ENCODE results near the gene OSBPL9. TPM values are rescaled to one million over a fixed set of nuclear protein-coding genes. Genes with fewer than 3 reads are reported as not detected.

Gene OSBPL9
- total RNA-seq, 4 donors from 2014 or later: 65.8 to 206 (median 136) TPM

DNA sequence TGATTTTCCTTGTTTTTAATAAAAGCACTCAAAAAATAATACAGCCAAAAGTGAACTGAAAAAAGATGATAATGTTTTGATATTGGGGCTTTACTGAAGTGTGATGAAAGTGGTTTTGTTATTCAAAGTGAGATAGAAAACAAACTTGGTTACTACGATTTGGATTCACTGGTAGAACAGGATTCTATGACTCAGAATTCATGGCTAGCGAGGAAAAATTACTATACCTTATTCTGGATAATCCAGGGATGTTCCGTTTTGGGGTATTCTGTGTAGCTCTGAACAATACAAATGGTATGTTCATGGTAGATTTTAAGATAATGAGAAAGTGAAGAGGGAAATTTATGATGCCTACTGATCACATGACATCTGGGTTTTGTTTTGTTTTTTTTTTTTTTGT is 144.0 kb downstream of the OSBPL9 start:
- intact Hi-C loops (cut with DNase I; ENCODE audit: low total_unique reads): no loop called here
- DNase-seq: no peak
- H3K9me3 ChIP-seq: no peaks in the 10 kb centered on the region
- H3K27ac ChIP-seq: no peak overlapping the region
- no peak for TF ChIP-seq POLR2A (IDR thresholded peaks at IDR 0.05)
- TF ChIP-seq, protein P1, sequence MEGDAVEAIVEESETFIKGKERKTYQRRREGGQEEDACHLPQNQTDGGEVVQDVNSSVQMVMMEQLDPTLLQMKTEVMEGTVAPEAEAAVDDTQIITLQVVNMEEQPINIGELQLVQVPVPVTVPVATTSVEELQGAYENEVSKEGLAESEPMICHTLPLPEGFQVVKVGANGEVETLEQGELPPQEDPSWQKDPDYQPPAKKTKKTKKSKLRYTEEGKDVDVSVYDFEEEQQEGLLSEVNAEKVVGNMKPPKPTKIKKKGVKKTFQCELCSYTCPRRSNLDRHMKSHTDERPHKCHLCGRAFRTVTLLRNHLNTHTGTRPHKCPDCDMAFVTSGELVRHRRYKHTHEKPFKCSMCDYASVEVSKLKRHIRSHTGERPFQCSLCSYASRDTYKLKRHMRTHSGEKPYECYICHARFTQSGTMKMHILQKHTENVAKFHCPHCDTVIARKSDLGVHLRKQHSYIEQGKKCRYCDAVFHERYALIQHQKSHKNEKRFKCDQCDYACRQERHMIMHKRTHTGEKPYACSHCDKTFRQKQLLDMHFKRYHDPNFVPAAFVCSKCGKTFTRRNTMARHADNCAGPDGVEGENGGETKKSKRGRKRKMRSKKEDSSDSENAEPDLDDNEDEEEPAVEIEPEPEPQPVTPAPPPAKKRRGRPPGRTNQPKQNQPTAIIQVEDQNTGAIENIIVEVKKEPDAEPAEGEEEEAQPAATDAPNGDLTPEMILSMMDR (IDR thresholded peaks at IDR 0.05 in 4 of 5, conservative IDR thresholded peaks at IDR 0.05 in 1 of 5): no peak
- H3K4me3 ChIP-seq: no peak overlapping the region
- peaks cover 0 to 15% of the 10 kb centered on the region in 2 donors for H3K36me3 ChIP-seq
- in situ Hi-C loops (cut with MboI; ENCODE audit: low sequenced_read_pairs in 4 of 4): loop anchor here in 2 of 4 donors (25.0 kb wide), 1 partner anchor 124 kb away; no protein-coding TSS in a partner anchor
- no peaks in the 10 kb centered on the region for H3K27me3 ChIP-seq
- ATAC-seq: no peak
- peaks cover 5 to 9% of the 10 kb centered on the region in 2 donors for H3K4me1 ChIP-seq

DNA sequence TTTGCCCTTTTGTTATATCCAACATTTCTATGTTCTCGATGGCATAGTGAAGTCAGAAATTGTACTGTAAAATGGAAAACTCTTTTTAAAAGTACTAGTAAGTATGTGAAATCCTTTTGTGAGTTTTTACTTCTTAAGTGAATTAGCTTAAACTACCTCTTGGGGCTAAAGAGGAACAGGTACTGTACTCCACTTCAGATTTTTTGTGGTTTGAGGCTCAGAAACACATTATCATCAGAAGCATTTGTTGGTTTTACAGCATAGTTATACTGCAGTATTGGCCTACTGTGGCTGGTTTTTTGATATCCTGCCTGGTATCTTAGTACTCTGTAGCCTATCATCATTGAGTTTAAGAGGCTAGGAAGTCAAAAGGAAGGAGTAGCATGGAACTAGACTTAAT is 144.5 kb downstream of the OSBPL9 start:
- Histone ChIP-seq H3K4me3 (no peak overlapping the region), H3K9me3 (no peaks in the 10 kb centered on the region), H3K36me3 (peaks cover 0 to 20% of the 10 kb centered on the region in 2 donors), H3K4me1 (peaks cover 5 to 9% of the 10 kb centered on the region in 2 donors), H3K27me3 (no peaks in the 10 kb centered on the region), H3K27ac (no peak overlapping the region)
- ATAC-seq (no peak), DNase-seq (no peak)
- in situ Hi-C loops (cut with MboI; ENCODE audit: low sequenced_read_pairs in 4 of 4): loop anchor here in 2 of 4 donors (25.0 kb wide), 1 partner anchor 124 kb away; no protein-coding TSS in a partner anchor
- no peak for TF ChIP-seq POLR2A (IDR thresholded peaks at IDR 0.05)
- TF ChIP-seq, protein P1 (IDR thresholded peaks at IDR 0.05 in 4 of 5, conservative IDR thresholded peaks at IDR 0.05 in 1 of 5): no peak
- intact Hi-C loops (cut with DNase I; ENCODE audit: low total_unique reads): no loop called here

DNA sequence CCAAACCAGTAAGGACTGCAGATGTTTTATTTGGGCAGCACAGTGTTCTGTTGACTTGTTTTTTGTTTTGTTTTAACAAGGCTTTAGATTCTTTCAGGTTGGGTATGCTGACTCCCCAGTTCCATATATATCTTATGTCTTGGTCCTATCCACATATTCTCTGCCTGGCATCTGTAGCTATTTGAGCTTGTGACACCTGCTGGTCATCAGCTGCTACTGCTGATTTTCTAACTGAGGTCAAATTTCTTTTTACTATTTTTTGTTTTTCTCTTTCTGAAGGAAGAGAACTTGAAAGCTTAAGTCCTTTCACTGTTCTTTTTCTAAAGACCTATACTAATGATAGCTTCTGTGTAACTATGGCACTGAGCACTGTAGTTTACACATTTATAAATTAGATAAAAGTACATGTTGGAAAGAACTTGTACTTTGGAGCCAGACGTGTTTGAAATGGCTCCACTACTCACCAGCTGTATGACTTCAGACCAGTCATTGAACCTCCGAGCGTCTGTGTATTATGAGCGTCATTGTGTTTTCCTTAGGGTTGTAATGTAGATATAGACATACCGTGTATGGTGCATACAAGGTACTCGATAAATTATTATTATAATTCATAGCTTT is 152.2 kb downstream of the OSBPL9 start:
- Histone ChIP-seq H3K27me3 (no peaks in the 10 kb centered on the region), H3K4me3 (no peak overlapping the region), H3K9me3 (no peaks in the 10 kb centered on the region), H3K4me1 (peaks cover 0 to 8% of the 10 kb centered on the region in 2 donors), H3K36me3 (peaks cover 0 to 59% of the 10 kb centered on the region in 2 donors), H3K27ac (peak overlapping the region; percentile 48 to 60 (median 56))
- in situ Hi-C loops (cut with MboI; ENCODE audit: low sequenced_read_pairs in 4 of 4): loop anchor here in 2 of 4 donors (25.0 kb wide), 1 partner anchor 132 kb away; no protein-coding TSS in a partner anchor
- DNase-seq (no peak), ATAC-seq (peak; percentile 76 to 83)
- intact Hi-C loops (cut with DNase I; ENCODE audit: low total_unique reads): loop anchor here (2.0 kb wide), 2 partner anchors 142 to 250 kb away; partner anchors contain the start of gene EPS15
- no peak for TF ChIP-seq POLR2A (IDR thresholded peaks at IDR 0.05)
- TF ChIP-seq, protein P1 (IDR thresholded peaks at IDR 0.05 in 4 of 5, conservative IDR thresholded peaks at IDR 0.05 in 1 of 5): peak; percentile 66 to 80 (median 72)

DNA sequence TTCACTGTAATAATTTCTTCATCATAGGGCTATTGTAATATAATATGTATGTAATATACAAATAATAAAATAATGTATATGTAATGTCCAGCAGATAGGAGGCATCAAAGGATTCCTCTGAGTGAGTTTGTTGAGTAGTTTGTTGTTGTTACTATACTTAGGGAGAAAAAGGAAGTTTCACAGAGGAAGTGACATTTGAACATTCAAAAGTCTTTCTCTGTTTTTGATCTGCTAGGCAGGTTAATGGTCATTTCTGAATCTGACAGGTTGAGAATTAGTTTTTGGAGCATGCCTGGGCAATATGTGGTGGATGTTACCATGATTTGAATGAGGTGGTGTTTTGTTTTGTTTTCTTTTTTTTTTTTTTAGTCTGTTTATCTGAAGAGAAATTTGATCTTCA is 159.5 kb downstream of the OSBPL9 start:
- Histone ChIP-seq H3K36me3 (peaks cover 0 to 86% of the 10 kb centered on the region in 2 donors), H3K27me3 (no peaks in the 10 kb centered on the region), H3K9me3 (no peaks in the 10 kb centered on the region), H3K4me1 (no peaks in the 10 kb centered on the region), H3K4me3 (no peak overlapping the region), H3K27ac (no peak overlapping the region)
- in situ Hi-C loops (cut with MboI; ENCODE audit: low sequenced_read_pairs in 4 of 4) (loop anchor here in 1 of 4 donors (10.0 kb wide), 1 partner anchor 152 kb away; no protein-coding TSS in a partner anchor), intact Hi-C loops (cut with DNase I; ENCODE audit: low total_unique reads) (no loop called here)
- no peak for TF ChIP-seq POLR2A (IDR thresholded peaks at IDR 0.05)
- TF ChIP-seq, protein P1 (IDR thresholded peaks at IDR 0.05 in 4 of 5, conservative IDR thresholded peaks at IDR 0.05 in 1 of 5): no peak
- DNase-seq (no peak), ATAC-seq (no peak)
